LoVo (cell line): Measurements from ENCODE around the gene UHMK1.
"Not testable (repeated sequence)": the region's sequence is repeated elsewhere in the genome, so short reads cannot be mapped to it uniquely, and the experiment has no call there.

Experiments
- DNase-seq: peaks from one replicate; pipeline ENCODE4 v3.0.0-alpha.2; 2016; ENCODE audit warnings: low spot score

UHMK1 gene

GRCh38 chr1:162566870-162567269 lies 69.3 kb downstream of the UHMK1 start:
- no peak for DNase-seq

GRCh38 chr1:162568802-162569201 lies 71.2 kb downstream of the UHMK1 start:
- no peak for DNase-seq

GRCh38 chr1:162570718-162571117 lies 73.1 kb downstream of the UHMK1 start:
- DNase-seq, result no peak

- DNase-seq, result not testable (repeated sequence)
Measured at GRCh38 chr1:162571121-162571520, 73.5 kb downstream of the UHMK1 start.

GRCh38 chr1:162571696-162572095 lies 74.1 kb downstream of the UHMK1 start:
- no peak for DNase-seq

GRCh38 chr1:162573136-162573535 lies 75.5 kb downstream of the UHMK1 start:
- no peak for DNase-seq

GRCh38 chr1:162578071-162578700 lies 80.6 kb downstream of the UHMK1 start:
- DNase-seq, result no peak

GRCh38 chr1:162578936-162579335 lies 81.3 kb downstream of the UHMK1 start:
- no peak for DNase-seq
